Choroid plexus epithelial cell (primary cell): Measurements from ENCODE around the gene SUV39H2.
A peak's percentile ranks its signal among the peaks of the same experiment; 100 is the strongest.
"Not testable (repeated sequence)": the region's sequence is repeated elsewhere in the genome, so short reads cannot be mapped to it uniquely, and the experiment has no call there.

Experiments used
- DNase-seq: peaks from one replicate; pipeline ENCODE4 v3.0.0-alpha.2; 2010; ENCODE audit warnings: low read depth
- H3K4me3 ChIP-seq: 2 replicates; pipeline ENCODE4 v1.5.1; 2011; ENCODE audit warnings: low read depth, mild to moderate bottlenecking, control low read depth, low read length, moderate library complexity
- CTCF ChIP-seq: conservative IDR thresholded peaks from 2 replicates; pipeline ENCODE4 v1.5.1; 2011; ENCODE audit warnings: low read depth, mild to moderate bottlenecking, control low read depth, inconsistent platforms, low read length, moderate library complexity

The SUV39H2 gene

GRCh38 chr10:14859043-14859442 lies 19.6 kb upstream of the SUV39H2 start:
- TF ChIP-seq CTCF: no peak
- H3K4me3 ChIP-seq: no peak overlapping the region

GRCh38 chr10:14859775-14860174 lies 18.9 kb upstream of the SUV39H2 start:
- no peak for TF ChIP-seq CTCF
- no peak for DNase-seq
- H3K4me3 ChIP-seq: no peak overlapping the region

More at GRCh38 chr10:14859043-14859442, 19.6 kb upstream of the SUV39H2 start:
- no peak for DNase-seq

GRCh38 chr10:14860791-14861190 lies 17.9 kb upstream of the SUV39H2 start:
- no peak for TF ChIP-seq CTCF
- no peak overlapping the region for H3K4me3 ChIP-seq
- no peak for DNase-seq

GRCh38 chr10:14864466-14864865 lies 14.2 kb upstream of the SUV39H2 start:
- H3K4me3 ChIP-seq, DNase-seq: not testable (repeated sequence)

GRCh38 chr10:14864871-14865270 lies 13.8 kb upstream of the SUV39H2 start:
- not testable (repeated sequence) for H3K4me3 ChIP-seq, DNase-seq

GRCh38 chr10:14873090-14873760 lies 5.4 kb upstream of the SUV39H2 start:
- no peak for TF ChIP-seq CTCF
- no peak overlapping the region for H3K4me3 ChIP-seq
- DNase-seq: peak; percentile 64

- no peak overlapping the region for H3K4me3 ChIP-seq
- DNase-seq: peak; percentile 19
- TF ChIP-seq CTCF: no peak
Measured at GRCh38 chr10:14875941-14876340, 2.7 kb upstream of the SUV39H2 start.

GRCh38 chr10:14876764-14877163 lies 1.9 kb upstream of the SUV39H2 start:
- no peak overlapping the region for H3K4me3 ChIP-seq
- TF ChIP-seq CTCF: no peak
- no peak for DNase-seq
